Measurements from ENCODE around the gene PCDHGA6. TPM values are rescaled to one million over a fixed set of nuclear protein-coding genes. Genes with fewer than 3 reads are reported as not detected.
"Not testable (repeated sequence)": the region's sequence is repeated elsewhere in the genome, so short reads cannot be mapped to it uniquely, and the experiment has no call there.

PCDHGA6 gene
- total RNA-seq, 1 donor from 2014 or later = 0.21 TPM

- Mint-ChIP-seq H3K4me3 (ENCODE audit: unreplicated experiment) (no peak overlapping the region), H3K27me3 (ENCODE audit: unreplicated experiment) (no peaks in the 10 kb centered on the region), H3K27ac (ENCODE audit: unreplicated experiment) (no peak overlapping the region), H3K36me3 (ENCODE audit: unreplicated experiment) (no peaks in the 10 kb centered on the region), H3K9me3 (ENCODE audit: unreplicated experiment) (peaks cover 18% of the 10 kb centered on the region), H3K4me1 (ENCODE audit: unreplicated experiment) (no peaks in the 10 kb centered on the region)
- DNase-seq (ENCODE audit: extremely low spot score, unreplicated experiment) = peak; percentile 84
- TF ChIP-seq, protein P1, sequence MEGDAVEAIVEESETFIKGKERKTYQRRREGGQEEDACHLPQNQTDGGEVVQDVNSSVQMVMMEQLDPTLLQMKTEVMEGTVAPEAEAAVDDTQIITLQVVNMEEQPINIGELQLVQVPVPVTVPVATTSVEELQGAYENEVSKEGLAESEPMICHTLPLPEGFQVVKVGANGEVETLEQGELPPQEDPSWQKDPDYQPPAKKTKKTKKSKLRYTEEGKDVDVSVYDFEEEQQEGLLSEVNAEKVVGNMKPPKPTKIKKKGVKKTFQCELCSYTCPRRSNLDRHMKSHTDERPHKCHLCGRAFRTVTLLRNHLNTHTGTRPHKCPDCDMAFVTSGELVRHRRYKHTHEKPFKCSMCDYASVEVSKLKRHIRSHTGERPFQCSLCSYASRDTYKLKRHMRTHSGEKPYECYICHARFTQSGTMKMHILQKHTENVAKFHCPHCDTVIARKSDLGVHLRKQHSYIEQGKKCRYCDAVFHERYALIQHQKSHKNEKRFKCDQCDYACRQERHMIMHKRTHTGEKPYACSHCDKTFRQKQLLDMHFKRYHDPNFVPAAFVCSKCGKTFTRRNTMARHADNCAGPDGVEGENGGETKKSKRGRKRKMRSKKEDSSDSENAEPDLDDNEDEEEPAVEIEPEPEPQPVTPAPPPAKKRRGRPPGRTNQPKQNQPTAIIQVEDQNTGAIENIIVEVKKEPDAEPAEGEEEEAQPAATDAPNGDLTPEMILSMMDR (IDR thresholded peaks at IDR 0.05) = no peak
Measured at GRCh38 chr5:141371572-141372475, 1.9 kb upstream of the PCDHGA6 start.

DNA sequence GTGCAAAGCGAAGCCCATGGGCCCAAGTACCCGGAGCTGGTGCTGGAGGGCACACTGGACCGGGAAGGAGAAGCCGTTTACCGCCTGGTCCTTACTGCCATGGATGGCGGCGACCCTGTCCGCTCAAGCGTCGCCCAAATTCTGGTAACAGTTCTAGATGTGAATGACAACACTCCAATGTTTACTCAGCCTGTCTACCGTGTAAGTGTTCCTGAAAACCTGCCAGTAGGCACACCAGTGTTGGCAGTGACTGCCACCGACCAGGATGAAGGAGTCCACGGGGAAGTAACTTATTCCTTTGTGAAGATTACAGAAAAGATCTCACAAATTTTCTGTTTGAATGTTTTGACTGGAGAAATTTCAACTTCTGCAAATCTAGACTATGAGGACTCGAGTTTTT lies 936 bp downstream of the PCDHGA6 start:
- H3K36me3 Mint-ChIP-seq (ENCODE audit: unreplicated experiment) = no peaks in the 10 kb centered on the region
- H3K4me1 Mint-ChIP-seq (ENCODE audit: unreplicated experiment) = no peaks in the 10 kb centered on the region
- TF ChIP-seq, protein P1 (IDR thresholded peaks at IDR 0.05) = no peak
- H3K4me3 Mint-ChIP-seq (ENCODE audit: unreplicated experiment) = no peak overlapping the region
- H3K27me3 Mint-ChIP-seq (ENCODE audit: unreplicated experiment) = no peaks in the 10 kb centered on the region
- H3K27ac Mint-ChIP-seq (ENCODE audit: unreplicated experiment) = no peak overlapping the region
- peaks cover 29% of the 10 kb centered on the region for H3K9me3 Mint-ChIP-seq (ENCODE audit: unreplicated experiment)
- DNase-seq (ENCODE audit: extremely low spot score, unreplicated experiment) = peak; percentile 80

DNA sequence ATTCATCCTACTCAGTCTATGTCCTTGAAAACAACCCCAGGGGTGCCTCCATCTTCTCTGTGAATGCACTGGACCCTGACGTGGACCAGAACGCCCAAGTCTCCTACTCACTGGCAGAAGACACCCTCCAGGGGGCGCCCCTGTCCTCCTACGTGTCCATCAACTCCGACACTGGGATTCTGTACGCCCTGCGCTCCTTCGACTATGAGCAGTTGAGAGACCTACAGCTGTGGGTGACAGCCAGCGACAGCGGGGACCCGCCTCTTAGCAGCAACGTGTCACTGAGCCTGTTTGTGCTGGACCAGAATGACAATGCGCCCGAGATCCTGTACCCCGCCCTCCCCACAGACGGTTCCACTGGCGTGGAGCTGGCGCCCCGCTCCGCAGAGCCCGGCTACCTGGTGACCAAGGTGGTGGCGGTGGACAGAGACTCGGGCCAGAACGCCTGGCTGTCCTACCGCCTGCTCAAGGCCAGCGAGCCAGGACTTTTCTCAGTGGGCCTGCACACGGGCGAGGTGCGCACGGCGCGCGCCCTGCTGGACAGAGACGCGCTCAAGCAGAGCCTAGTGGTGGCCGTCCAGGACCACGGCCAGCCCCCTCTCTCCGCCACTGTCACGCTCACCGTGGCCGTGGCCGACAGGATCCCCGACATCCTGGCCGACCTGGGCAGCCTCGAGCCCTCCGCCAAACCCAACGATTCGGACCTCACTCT lies 1.9 kb downstream of the PCDHGA6 start:
- H3K4me1 Mint-ChIP-seq (ENCODE audit: unreplicated experiment); DNase-seq (ENCODE audit: extremely low spot score, unreplicated experiment); H3K36me3 Mint-ChIP-seq (ENCODE audit: unreplicated experiment); H3K27me3 Mint-ChIP-seq (ENCODE audit: unreplicated experiment); H3K4me3 Mint-ChIP-seq (ENCODE audit: unreplicated experiment); H3K27ac Mint-ChIP-seq (ENCODE audit: unreplicated experiment): not testable (repeated sequence)
- peaks cover 35% of the 10 kb centered on the region for H3K9me3 Mint-ChIP-seq (ENCODE audit: unreplicated experiment)

- Mint-ChIP-seq H3K4me1 (ENCODE audit: unreplicated experiment) (no peaks in the 10 kb centered on the region), H3K4me3 (ENCODE audit: unreplicated experiment) (no peak within 1 kb of the TSS), H3K27ac (ENCODE audit: unreplicated experiment) (no peak within 1 kb of the TSS), H3K9me3 (ENCODE audit: unreplicated experiment) (peaks cover 28% of the 10 kb centered on the region), H3K36me3 (ENCODE audit: unreplicated experiment) (no peaks in the 10 kb centered on the region), H3K27me3 (ENCODE audit: unreplicated experiment) (no peaks in the 10 kb centered on the region)
- DNase-seq (ENCODE audit: extremely low spot score, unreplicated experiment) = no peak
- TF ChIP-seq, protein P1 (IDR thresholded peaks at IDR 0.05) = no peak
Measured at GRCh38 chr5:141382469-141383294, 9.0 kb downstream of the PCDHGA6 start, which contains the start of gene PCDHGA7. PCDHGA7 (plus strand) TSS chr5:141382742; CDS start chr5:141382900, 158 bp downstream.

DNA sequence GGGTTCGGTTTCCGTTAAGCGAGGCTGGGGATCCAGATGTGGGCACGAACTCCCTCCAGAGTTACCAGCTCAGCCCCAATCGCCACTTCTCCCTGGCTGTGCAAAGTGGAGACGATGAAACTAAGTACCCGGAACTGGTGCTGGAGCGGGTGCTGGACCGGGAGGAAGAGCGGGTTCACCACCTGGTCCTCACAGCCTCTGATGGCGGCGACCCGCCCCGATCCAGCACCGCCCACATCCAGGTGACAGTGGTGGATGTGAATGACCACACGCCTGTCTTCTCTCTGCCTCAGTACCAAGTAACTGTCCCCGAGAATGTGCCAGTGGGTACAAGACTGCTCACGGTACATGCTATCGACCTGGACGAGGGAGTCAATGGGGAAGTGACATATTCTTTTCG lies 9.7 kb downstream of the PCDHGA6 start:
- Mint-ChIP-seq H3K9me3 (ENCODE audit: unreplicated experiment) (peaks cover 30% of the 10 kb centered on the region), H3K4me3 (ENCODE audit: unreplicated experiment) (no peak overlapping the region), H3K27me3 (ENCODE audit: unreplicated experiment) (no peaks in the 10 kb centered on the region), H3K4me1 (ENCODE audit: unreplicated experiment) (no peaks in the 10 kb centered on the region), H3K36me3 (ENCODE audit: unreplicated experiment) (peaks cover under 1% of the 10 kb centered on the region), H3K27ac (ENCODE audit: unreplicated experiment) (no peak overlapping the region)
- DNase-seq (ENCODE audit: extremely low spot score, unreplicated experiment) = no peak
- TF ChIP-seq, protein P1 (IDR thresholded peaks at IDR 0.05) = no peak

Measured in osteocyte (in vitro differentiated cells).